Esophagus muscularis mucosa (tissue), 3 donors: Measurements from ENCODE around the gene ELMO3.

Experiments used
- CTCF ChIP-seq, 3 experiments: fragments of 200-600 bp in 2 of 3; fragments of 450-650 bp in 1 of 3; sonication (generic) in 2 of 3; IDR thresholded peaks; one replicate each; pipeline ENCODE4 v1.5.1; 2017 to 2019; ENCODE audit warnings: antibody characterized with exemption in 3 of 3, mild to moderate bottlenecking in 2 of 3, moderate library complexity in 1 of 3
- POLR2A ChIP-seq: fragments of 450-650 bp; IDR thresholded peaks from one replicate; pipeline ENCODE4 v1.6.1; 2017; ENCODE audit warnings: antibody characterized with exemption, moderate library complexity, mild to moderate bottlenecking, low read depth

GRCh38 chr16:67248073-67248400 lies 49.1 kb downstream of the ELMO3 start:
- TF ChIP-seq POLR2A (no peak), CTCF (IDR thresholded peaks at IDR 0.05) (no peak)
